Fibroblast of lung (primary cell): Measurements from ENCODE around the gene FMNL2. TPM values are rescaled to one million over a fixed set of nuclear protein-coding genes. Genes with fewer than 3 reads are reported as not detected.

Experiments used
- DNase-seq, 2 donors: peaks; one replicate each; pipeline versions ENCODE4 v3.0.0 to v3.0.0-alpha.2; 2010; ENCODE audit warnings: low read depth in 2 of 2
- H2AFZ ChIP-seq: 2 replicates; pipeline ENCODE4 v1.5.1; 2012; ENCODE audit warnings: low read length, control low read depth, inconsistent platforms
- H3K27ac ChIP-seq: 2 replicates; pipeline ENCODE4 v1.5.1; 2011; ENCODE audit warnings: low read length, control low read depth; ENCODE audit not compliant: insufficient read depth
- H3K27me3 ChIP-seq: 2 replicates; pipeline ENCODE4 v1.5.1; 2011; ENCODE audit warnings: mild to moderate bottlenecking, low read length; ENCODE audit not compliant: control insufficient read depth, insufficient read depth
- H3K36me3 ChIP-seq: 2 replicates; pipeline ENCODE4 v1.5.1; 2011; ENCODE audit warnings: low read length; ENCODE audit not compliant: control insufficient read depth, insufficient read depth
- H3K4me1 ChIP-seq: 2 replicates; pipeline ENCODE4 v1.5.1; 2011; ENCODE audit warnings: low read length; ENCODE audit not compliant: control insufficient read depth, insufficient read depth; ENCODE audit errors: extremely low read depth
- H3K4me2 ChIP-seq: 2 replicates; pipeline ENCODE4 v1.5.1; 2011; ENCODE audit warnings: low read length, control low read depth; ENCODE audit not compliant: insufficient read depth; ENCODE audit errors: extremely low read depth
- H3K4me3 ChIP-seq, 4 experiments: fragments of 200-600 bp in 1 of 4; sonication (generic) in 1 of 4; replicated peaks in 1 of 4; 2 replicates each; pipeline ENCODE4 v1.5.1; 2011 to 2016; ENCODE audit warnings: low read length in 4 of 4, low read depth in 3 of 4, mild to moderate bottlenecking in 3 of 4, control low read depth in 2 of 4, inconsistent platforms in 1 of 4, mixed read lengths in 1 of 4; ENCODE audit not compliant: insufficient read depth in 1 of 4; ENCODE audit errors: control extremely low read depth in 1 of 4
- H3K79me2 ChIP-seq: 2 replicates; pipeline ENCODE4 v1.5.1; 2012; ENCODE audit warnings: mild to moderate bottlenecking, low read length, inconsistent platforms; ENCODE audit not compliant: control insufficient read depth, insufficient read depth
- H3K9ac ChIP-seq: 2 replicates; pipeline ENCODE4 v1.5.1; 2011; ENCODE audit warnings: mild to moderate bottlenecking, low read length, control low read depth; ENCODE audit not compliant: insufficient read depth
- H3K9me3 ChIP-seq: 2 replicates; pipeline ENCODE4 v1.5.1; 2012; ENCODE audit warnings: low read depth, low read length; ENCODE audit not compliant: control insufficient read depth, insufficient read depth
- H4K20me1 ChIP-seq: 2 replicates; pipeline ENCODE4 v1.5.1; 2011; ENCODE audit warnings: low read length; ENCODE audit not compliant: control insufficient read depth, insufficient read depth; ENCODE audit errors: extremely low read depth
- EZH2 ChIP-seq: IDR thresholded peaks from 2 replicates; pipeline ENCODE4 v1.5.1; 2012; ENCODE audit warnings: low read length, control low read depth, mild to moderate bottlenecking; ENCODE audit errors: missing control alignments
- polyA plus RNA-seq, 2 donors: library from polyadenylated mRNA; depleted of rRNA in 1 of 2; stranded (reverse) in 1 of 2; unstranded in 1 of 2; fragments of >200 nt; gene quantifications; 2 replicates each; pipeline ENCODE4 v1.2.1, GENCODE V29; 2011 to 2012; ENCODE audit warnings: missing spikeins in 1 of 2
- total RNA-seq: library from RNA; depleted of rRNA; stranded (reverse); fragments of >200 nt; gene quantifications from 2 replicates; pipeline ENCODE4 v1.2.1, GENCODE V29; 2014
- TF ChIP-seq, protein P1 (sequence below), 2 donors: IDR thresholded peaks in 1 of 2; conservative IDR thresholded peaks in 1 of 2; 1 replicate in 1 of 2; 2 replicates in 1 of 2; pipeline ENCODE4 v1.5.1; 2011 to 2012; ENCODE audit warnings: low read length in 2 of 2, control low read depth in 1 of 2, inconsistent platforms in 1 of 2, low read depth in 1 of 2, mild to moderate bottlenecking in 1 of 2

FMNL2 gene
- total and polyA plus RNA-seq, 2 donors (not counting 1 experiment from before 2014, with no cell fraction given): 12.0 to 30.2 TPM

DNA sequence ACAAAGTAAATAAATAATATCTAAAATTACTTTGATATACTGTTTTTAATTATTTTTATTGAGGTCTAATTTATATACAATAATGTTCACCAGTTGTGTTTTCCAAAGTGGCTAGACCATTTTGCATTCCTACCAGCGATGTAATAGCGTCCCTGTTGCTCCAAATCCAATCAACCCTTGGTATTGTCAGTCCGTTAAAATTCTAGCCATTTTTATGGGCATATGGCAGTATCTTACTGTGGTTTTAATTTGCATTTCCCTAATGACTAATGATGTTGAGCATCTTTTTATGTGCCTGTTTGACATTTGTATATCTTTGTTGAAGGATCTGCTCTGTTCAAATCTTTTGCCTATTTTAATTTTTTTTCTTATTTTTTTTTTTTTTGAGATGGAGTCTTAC is 197.3 kb downstream of the FMNL2 start:
- Histone ChIP-seq H3K27ac (no peak overlapping the region), H3K9me3 (no peaks in the 10 kb centered on the region), H3K27me3 (no peaks in the 10 kb centered on the region), H3K4me3 (no peak overlapping the region), H3K36me3 (no peaks in the 10 kb centered on the region), H3K9ac (no peak overlapping the region), H3K4me1 (peaks cover 3% of the 10 kb centered on the region), H3K79me2 (no peaks in the 10 kb centered on the region), H3K4me2 (no peak overlapping the region), H2AFZ (no peak overlapping the region), H4K20me1 (no peaks in the 10 kb centered on the region)
- TF ChIP-seq, protein P1, sequence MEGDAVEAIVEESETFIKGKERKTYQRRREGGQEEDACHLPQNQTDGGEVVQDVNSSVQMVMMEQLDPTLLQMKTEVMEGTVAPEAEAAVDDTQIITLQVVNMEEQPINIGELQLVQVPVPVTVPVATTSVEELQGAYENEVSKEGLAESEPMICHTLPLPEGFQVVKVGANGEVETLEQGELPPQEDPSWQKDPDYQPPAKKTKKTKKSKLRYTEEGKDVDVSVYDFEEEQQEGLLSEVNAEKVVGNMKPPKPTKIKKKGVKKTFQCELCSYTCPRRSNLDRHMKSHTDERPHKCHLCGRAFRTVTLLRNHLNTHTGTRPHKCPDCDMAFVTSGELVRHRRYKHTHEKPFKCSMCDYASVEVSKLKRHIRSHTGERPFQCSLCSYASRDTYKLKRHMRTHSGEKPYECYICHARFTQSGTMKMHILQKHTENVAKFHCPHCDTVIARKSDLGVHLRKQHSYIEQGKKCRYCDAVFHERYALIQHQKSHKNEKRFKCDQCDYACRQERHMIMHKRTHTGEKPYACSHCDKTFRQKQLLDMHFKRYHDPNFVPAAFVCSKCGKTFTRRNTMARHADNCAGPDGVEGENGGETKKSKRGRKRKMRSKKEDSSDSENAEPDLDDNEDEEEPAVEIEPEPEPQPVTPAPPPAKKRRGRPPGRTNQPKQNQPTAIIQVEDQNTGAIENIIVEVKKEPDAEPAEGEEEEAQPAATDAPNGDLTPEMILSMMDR (conservative IDR thresholded peaks at IDR 0.05 in 1 of 2, IDR thresholded peaks at IDR 0.05 in 1 of 2; ENCODE audit: low read depth in 1 of 2, low read length in 2 of 2): no peak
- TF ChIP-seq EZH2: no peak
- no peak for DNase-seq

DNA sequence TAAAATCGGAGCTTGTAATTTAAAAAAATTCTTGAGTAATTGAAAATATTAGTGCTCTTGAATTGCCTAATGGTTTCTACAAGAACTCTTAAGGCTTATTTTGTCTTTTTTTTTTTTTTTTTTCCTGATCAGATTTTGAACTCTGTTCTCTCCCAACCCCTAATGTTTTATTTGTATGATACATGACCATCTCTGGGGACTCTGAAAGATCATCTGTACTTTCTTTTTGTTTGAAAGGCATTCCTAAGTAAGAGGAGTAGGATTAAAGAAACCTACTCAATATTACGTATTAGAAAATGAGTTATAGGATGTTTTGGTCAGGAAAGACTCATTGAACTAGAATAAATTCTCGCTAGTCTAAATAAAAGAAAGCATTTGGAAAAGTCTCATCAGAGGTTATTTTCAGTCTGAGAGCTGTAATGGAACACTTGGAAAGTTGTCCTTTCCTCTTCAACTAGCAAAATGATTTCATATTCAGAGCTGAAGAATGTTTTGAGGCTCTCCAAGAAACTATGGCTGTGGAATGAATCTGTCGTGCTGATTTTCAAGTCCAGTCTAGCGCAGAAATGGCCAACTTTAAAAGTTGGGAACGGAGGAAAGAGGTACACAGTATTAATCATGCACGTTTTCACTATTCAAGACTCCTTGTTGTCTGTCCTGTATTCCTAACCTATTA is 199.6 kb downstream of the FMNL2 start:
- DNase-seq: peak in 1 of 2 donors; percentile 37
- Histone ChIP-seq H3K4me2 (peak overlapping the region; percentile 58), H4K20me1 (no peaks in the 10 kb centered on the region), H3K4me1 (peaks cover 3% of the 10 kb centered on the region), H3K4me3 (peak overlapping the region in 3 of 4 experiments; percentile 13 to 33 (median 15)), H3K27me3 (no peaks in the 10 kb centered on the region), H3K9ac (no peak overlapping the region), H3K9me3 (no peaks in the 10 kb centered on the region), H3K36me3 (no peaks in the 10 kb centered on the region), H3K79me2 (no peaks in the 10 kb centered on the region), H3K27ac (no peak overlapping the region), H2AFZ (peak overlapping the region; percentile 26)
- no peak for TF ChIP-seq EZH2

DNA sequence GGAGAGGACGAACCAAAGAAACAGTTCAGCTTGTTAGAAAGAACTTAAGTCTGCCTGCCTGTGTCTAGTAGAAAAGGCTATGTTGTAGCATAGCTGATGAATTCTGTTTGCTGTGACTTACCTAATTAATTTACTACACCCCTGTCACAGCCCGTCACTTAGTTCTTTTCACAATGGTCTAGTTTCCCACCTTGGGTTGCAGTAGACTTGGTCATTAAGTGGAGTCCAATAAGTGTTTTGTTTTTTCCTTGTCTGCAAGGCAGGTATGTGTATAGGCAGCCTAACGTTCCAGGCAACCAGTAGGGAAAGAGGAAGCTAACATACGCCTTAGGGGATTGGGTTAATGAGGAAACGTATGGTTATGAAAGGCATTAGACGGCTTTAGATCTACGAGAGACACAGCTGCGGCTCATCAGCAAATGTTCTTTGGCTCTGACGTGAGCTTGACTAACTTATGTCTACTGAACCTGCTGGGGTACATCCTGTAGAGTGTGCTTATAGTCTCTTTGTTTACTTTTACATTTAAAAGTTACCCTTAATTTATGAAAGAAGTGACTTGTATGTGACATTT is 202.2 kb downstream of the FMNL2 start:
- Histone ChIP-seq H3K79me2 (no peaks in the 10 kb centered on the region), H3K9ac (no peak overlapping the region), H3K27ac (no peak overlapping the region), H3K27me3 (no peaks in the 10 kb centered on the region), H3K36me3 (no peaks in the 10 kb centered on the region), H3K4me1 (peaks cover 3% of the 10 kb centered on the region), H3K4me3 (no peak overlapping the region), H3K9me3 (no peaks in the 10 kb centered on the region), H3K4me2 (no peak overlapping the region), H4K20me1 (no peaks in the 10 kb centered on the region), H2AFZ (no peak overlapping the region)
- TF ChIP-seq EZH2: no peak
- TF ChIP-seq, protein P1 (conservative IDR thresholded peaks at IDR 0.05 in 1 of 2, IDR thresholded peaks at IDR 0.05 in 1 of 2; ENCODE audit: low read depth in 1 of 2, low read length in 2 of 2): no peak
- peak in 1 of 2 donors; percentile 64 for DNase-seq
